HUES6 (cell line): ENCODE data around the gene A4GALT.
A peak's percentile ranks its signal among the peaks of the same experiment; 100 is the strongest.
"Not testable (repeated sequence)": the region's sequence is repeated elsewhere in the genome, so short reads cannot be mapped to it uniquely, and the experiment has no call there.

Source experiments
- H3K27ac ChIP-seq: 2 replicates; pipeline ENCODE4 v1.7.0; 2013; ENCODE audit warnings: low read depth, mild to moderate bottlenecking, low read length, inconsistent platforms
- H3K27me3 ChIP-seq: 2 replicates; pipeline ENCODE4 v1.6.1; 2013; ENCODE audit warnings: low read length; ENCODE audit not compliant: control insufficient read depth, insufficient read depth
- H3K36me3 ChIP-seq: 2 replicates; pipeline ENCODE4 v1.6.1; 2013; ENCODE audit warnings: low read length; ENCODE audit not compliant: control insufficient read depth, insufficient read depth
- H3K4me1 ChIP-seq: 2 replicates; pipeline ENCODE4 v1.6.1; 2013; ENCODE audit warnings: low read length; ENCODE audit not compliant: control insufficient read depth, insufficient read depth
- H3K4me3 ChIP-seq: 2 replicates; pipeline ENCODE4 v1.5.1; 2013; ENCODE audit warnings: low read depth, low read length
- H3K9ac ChIP-seq: one replicate; pipeline ENCODE4 v1.6.1; 2013; ENCODE audit warnings: mild to moderate bottlenecking, low read length
- H3K9me3 ChIP-seq: 2 replicates; pipeline ENCODE4 v1.6.1; 2013; ENCODE audit warnings: low read depth, low read length; ENCODE audit not compliant: control insufficient read depth, insufficient read depth

A4GALT gene

GRCh38 chr22:42755553-42755952 lies 34.9 kb upstream of the A4GALT start:
- not testable (repeated sequence) for H3K27me3 ChIP-seq, H3K9ac ChIP-seq, H3K9me3 ChIP-seq, H3K4me1 ChIP-seq, H3K4me3 ChIP-seq, H3K36me3 ChIP-seq, H3K27ac ChIP-seq

- H3K36me3 ChIP-seq, H3K9ac ChIP-seq, H3K27ac ChIP-seq: not testable (repeated sequence)
Measured at GRCh38 chr22:42755121-42755520, 34.5 kb upstream of the A4GALT start.

GRCh38 chr22:42754658-42755057 lies 34.0 kb upstream of the A4GALT start:
- Histone ChIP-seq H3K9ac (no peak overlapping the region), H3K27me3 (no peaks in the 10 kb centered on the region), H3K27ac (no peak overlapping the region), H3K9me3 (no peaks in the 10 kb centered on the region), H3K36me3 (no peaks in the 10 kb centered on the region), H3K4me1 (peaks cover 5% of the 10 kb centered on the region), H3K4me3 (no peak overlapping the region)

More at GRCh38 chr22:42755121-42755520, 34.5 kb upstream of the A4GALT start:
- H3K27me3 ChIP-seq, H3K4me1 ChIP-seq, H3K9me3 ChIP-seq, H3K4me3 ChIP-seq: not testable (repeated sequence)

- H3K9ac ChIP-seq: no peak overlapping the region
Measured at GRCh38 chr22:42752912-42753311, 32.2 kb upstream of the A4GALT start.

GRCh38 chr22:42752230-42752746 lies 31.6 kb upstream of the A4GALT start:
- Histone ChIP-seq H3K27me3 (no peaks in the 10 kb centered on the region), H3K9ac (no peak overlapping the region), H3K4me1 (peaks cover 9% of the 10 kb centered on the region; the same call in 1 of the 2 replicates), H3K4me3 (no peak overlapping the region), H3K27ac (no peak overlapping the region), H3K9me3 (no peaks in the 10 kb centered on the region), H3K36me3 (no peaks in the 10 kb centered on the region)

More at GRCh38 chr22:42752912-42753311, 32.2 kb upstream of the A4GALT start:
- Histone ChIP-seq H3K4me3 (no peak overlapping the region), H3K27ac (no peak overlapping the region), H3K36me3 (no peaks in the 10 kb centered on the region), H3K27me3 (no peaks in the 10 kb centered on the region), H3K9me3 (no peaks in the 10 kb centered on the region), H3K4me1 (peaks cover 10% of the 10 kb centered on the region)

GRCh38 chr22:42750421-42750820 lies 29.8 kb upstream of the A4GALT start:
- not testable (repeated sequence) for H3K36me3 ChIP-seq, H3K9me3 ChIP-seq, H3K4me3 ChIP-seq, H3K27me3 ChIP-seq, H3K27ac ChIP-seq, H3K4me1 ChIP-seq, H3K9ac ChIP-seq

- H3K36me3 ChIP-seq: no peaks in the 10 kb centered on the region
- H3K27me3 ChIP-seq: no peaks in the 10 kb centered on the region
- no peak overlapping the region for H3K27ac ChIP-seq
- H3K9me3 ChIP-seq: no peaks in the 10 kb centered on the region
- no peak overlapping the region for H3K4me3 ChIP-seq
- peaks cover 11% of the 10 kb centered on the region; the same call in 1 of the 2 replicates for H3K4me1 ChIP-seq
- H3K9ac ChIP-seq: no peak overlapping the region
Measured at GRCh38 chr22:42747701-42748513, 27.2 kb upstream of the A4GALT start.

- no peak overlapping the region for H3K4me3 ChIP-seq
- H3K27me3 ChIP-seq: no peaks in the 10 kb centered on the region
- H3K9ac ChIP-seq: no peak overlapping the region
- H3K4me1 ChIP-seq: peaks cover 11% of the 10 kb centered on the region
- no peaks in the 10 kb centered on the region for H3K9me3 ChIP-seq
- H3K27ac ChIP-seq: no peak overlapping the region
- H3K36me3 ChIP-seq: no peaks in the 10 kb centered on the region
Measured at GRCh38 chr22:42745118-42745517, 24.4 kb upstream of the A4GALT start.

- H3K27me3 ChIP-seq: no peaks in the 10 kb centered on the region
- no peak overlapping the region for H3K4me3 ChIP-seq
- H3K9me3 ChIP-seq: no peaks in the 10 kb centered on the region
- peaks cover 15% of the 10 kb centered on the region for H3K4me1 ChIP-seq
- no peak overlapping the region for H3K27ac ChIP-seq
- no peak overlapping the region for H3K9ac ChIP-seq
- H3K36me3 ChIP-seq: no peaks in the 10 kb centered on the region
Measured at GRCh38 chr22:42743501-42743991, 22.9 kb upstream of the A4GALT start.

GRCh38 chr22:42742940-42743339 lies 22.3 kb upstream of the A4GALT start:
- H3K4me3 ChIP-seq: no peak overlapping the region
- no peak overlapping the region for H3K27ac ChIP-seq
- no peak overlapping the region for H3K9ac ChIP-seq
- no peaks in the 10 kb centered on the region for H3K9me3 ChIP-seq
- H3K27me3 ChIP-seq: no peaks in the 10 kb centered on the region
- peaks cover 10% of the 10 kb centered on the region for H3K4me1 ChIP-seq
- H3K36me3 ChIP-seq: no peaks in the 10 kb centered on the region

GRCh38 chr22:42740320-42740719 lies 19.6 kb upstream of the A4GALT start:
- not testable (repeated sequence) for H3K36me3 ChIP-seq, H3K4me1 ChIP-seq, H3K4me3 ChIP-seq, H3K27me3 ChIP-seq, H3K9me3 ChIP-seq
- 0 out of 2 replicates have a peak overlapping the region, but pooled peaks have one; percentile 14 for H3K27ac ChIP-seq
- H3K9ac ChIP-seq: peak overlapping the region; percentile 10
